Measurements from ENCODE around the gene WFDC1. TPM values are rescaled to one million over a fixed set of nuclear protein-coding genes. Genes with fewer than 3 reads are reported as not detected.

Gene WFDC1
- total and polyA plus RNA-seq, 7 donors: 3.0 to 173 (median 15.3) TPM

- H3K27me3 ChIP-seq: no peaks in the 10 kb centered on the region
- H3K27ac ChIP-seq: no peak overlapping the region
- TF ChIP-seq, protein P1, sequence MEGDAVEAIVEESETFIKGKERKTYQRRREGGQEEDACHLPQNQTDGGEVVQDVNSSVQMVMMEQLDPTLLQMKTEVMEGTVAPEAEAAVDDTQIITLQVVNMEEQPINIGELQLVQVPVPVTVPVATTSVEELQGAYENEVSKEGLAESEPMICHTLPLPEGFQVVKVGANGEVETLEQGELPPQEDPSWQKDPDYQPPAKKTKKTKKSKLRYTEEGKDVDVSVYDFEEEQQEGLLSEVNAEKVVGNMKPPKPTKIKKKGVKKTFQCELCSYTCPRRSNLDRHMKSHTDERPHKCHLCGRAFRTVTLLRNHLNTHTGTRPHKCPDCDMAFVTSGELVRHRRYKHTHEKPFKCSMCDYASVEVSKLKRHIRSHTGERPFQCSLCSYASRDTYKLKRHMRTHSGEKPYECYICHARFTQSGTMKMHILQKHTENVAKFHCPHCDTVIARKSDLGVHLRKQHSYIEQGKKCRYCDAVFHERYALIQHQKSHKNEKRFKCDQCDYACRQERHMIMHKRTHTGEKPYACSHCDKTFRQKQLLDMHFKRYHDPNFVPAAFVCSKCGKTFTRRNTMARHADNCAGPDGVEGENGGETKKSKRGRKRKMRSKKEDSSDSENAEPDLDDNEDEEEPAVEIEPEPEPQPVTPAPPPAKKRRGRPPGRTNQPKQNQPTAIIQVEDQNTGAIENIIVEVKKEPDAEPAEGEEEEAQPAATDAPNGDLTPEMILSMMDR (IDR thresholded peaks at IDR 0.05): no peak
- TF ChIP-seq EP300 (IDR thresholded peaks at IDR 0.05) (no peak), POLR2AphosphoS5 (IDR thresholded peaks at IDR 0.05) (no peak)
- intact Hi-C loops (cut with DNase I): no loop called here
- no peak for DNase-seq
- no peaks in the 10 kb centered on the region for H3K9me3 ChIP-seq
- no peaks in the 10 kb centered on the region for H3K4me1 ChIP-seq
- 79 to 86% methylated on average over 1 of the region's 1 CpG for WGBS, 2 donors
- H3K36me3 ChIP-seq: no peaks in the 10 kb centered on the region
- H3K4me3 ChIP-seq: no peak overlapping the region
Measured at GRCh38 chr16:84271037-84271436, 23.6 kb upstream of the WFDC1 start.

DNA sequence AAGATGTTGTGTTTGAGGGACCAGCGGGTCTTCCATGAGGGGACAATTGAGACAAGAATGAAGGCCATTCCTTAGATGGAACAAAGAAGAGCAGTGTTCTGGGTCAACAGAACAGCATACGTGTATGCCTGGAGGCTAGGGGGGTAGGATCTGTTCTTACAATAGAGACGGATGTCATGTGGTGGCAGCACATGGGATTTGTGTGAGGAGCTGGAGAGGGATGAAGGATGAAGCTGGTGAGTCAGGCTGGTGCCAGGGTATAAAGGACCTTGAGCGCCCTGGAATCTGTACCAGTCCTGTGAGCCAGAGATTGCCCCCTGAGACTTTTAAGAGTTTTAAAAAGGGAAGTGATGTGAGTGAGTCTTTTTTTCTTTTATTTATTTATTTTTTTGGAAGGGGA is 22.8 kb upstream of the WFDC1 start:
- Histone ChIP-seq H3K4me1 (no peaks in the 10 kb centered on the region), H3K9me3 (no peaks in the 10 kb centered on the region), H3K36me3 (no peaks in the 10 kb centered on the region), H3K27ac (no peak overlapping the region), H3K27me3 (no peaks in the 10 kb centered on the region), H3K4me3 (no peak overlapping the region)
- 79 to 84% methylated on average over 4 of the region's 4 CpGs for WGBS, 2 donors
- intact Hi-C loops (cut with DNase I): no loop called here
- DNase-seq: no peak
- TF ChIP-seq POLR2A (IDR thresholded peaks at IDR 0.05) (no peak), EP300 (IDR thresholded peaks at IDR 0.05) (no peak), POLR2AphosphoS5 (IDR thresholded peaks at IDR 0.05) (no peak)
- TF ChIP-seq, protein P1 (IDR thresholded peaks at IDR 0.05): no peak

- Histone ChIP-seq H3K36me3 (no peaks in the 10 kb centered on the region), H3K4me1 (peaks cover 0 to 5% (median 0%) of the 10 kb centered on the region in 4 donors), H3K27me3 (no peaks in the 10 kb centered on the region), H3K27ac (no peak overlapping the region), H3K9me3 (no peaks in the 10 kb centered on the region), H3K4me3 (no peak overlapping the region)
- no peak for TF ChIP-seq EP300 (IDR thresholded peaks at IDR 0.05)
- TF ChIP-seq POLR2AphosphoS5 (IDR thresholded peaks at IDR 0.05): no peak
- no peak for TF ChIP-seq POLR2A (IDR thresholded peaks at IDR 0.05)
- TF ChIP-seq, protein P1 (IDR thresholded peaks at IDR 0.05): no peak
- WGBS, 2 donors: 0 to 75% methylated on average over 1 of the region's 1 CpG
- no peak for DNase-seq
- intact Hi-C loops (cut with DNase I): no loop called here
Measured at GRCh38 chr16:84272740-84273320, 21.8 kb upstream of the WFDC1 start.

DNA sequence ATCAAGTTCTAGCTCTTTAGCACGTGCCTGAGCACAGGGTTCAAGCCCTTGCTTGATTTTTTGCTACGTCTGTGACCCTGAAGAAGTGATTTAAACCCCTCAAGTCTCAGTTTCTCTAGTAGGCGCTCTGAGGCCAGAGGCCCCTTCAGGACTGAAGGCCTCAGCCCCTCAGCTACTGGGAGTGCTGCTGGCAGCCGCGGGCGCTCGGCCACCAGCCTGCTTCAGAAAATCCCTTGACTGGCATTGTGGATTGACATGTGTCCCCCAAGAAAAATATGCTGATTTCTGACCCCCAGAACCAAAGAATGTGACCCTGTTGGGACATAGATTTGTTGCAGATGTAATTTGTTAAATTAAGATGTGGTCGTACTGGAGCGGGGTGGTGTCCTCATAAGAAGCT is 20.2 kb upstream of the WFDC1 start:
- intact Hi-C loops (cut with DNase I): no loop called here
- Histone ChIP-seq H3K27me3 (no peaks in the 10 kb centered on the region), H3K4me1 (peaks cover 0 to 5% (median 0%) of the 10 kb centered on the region in 4 donors), H3K27ac (no peak overlapping the region), H3K36me3 (no peaks in the 10 kb centered on the region), H3K9me3 (no peaks in the 10 kb centered on the region), H3K4me3 (no peak overlapping the region)
- 78 to 93% methylated on average over 9 of the region's 9 CpGs for WGBS, 2 donors
- DNase-seq: no peak
- TF ChIP-seq, protein P1 (IDR thresholded peaks at IDR 0.05): no peak
- no peak for TF ChIP-seq EP300 (IDR thresholded peaks at IDR 0.05)
- no peak for TF ChIP-seq POLR2AphosphoS5 (IDR thresholded peaks at IDR 0.05)
- TF ChIP-seq POLR2A (IDR thresholded peaks at IDR 0.05): no peak

Data from sigmoid colon (tissue), 7 donors.